K562 (cell line): ENCODE measurements around the gene HLCS. TPM values are rescaled to one million over a fixed set of nuclear protein-coding genes. Genes with fewer than 3 reads are reported as not detected.

ENCODE experiments used
- ATAC-seq: fragments of 200-7000 bp; cut with Tn5 transposase; 3 replicates; pipeline ENCODE4 v1.9.1; 2020; ENCODE audit warnings: moderate library complexity
- BruUV-seq: library from RNA; stranded (reverse); fragments of 400-500 nt; replicated peaks from 2 replicates; lab custom pipeline; 2021; lab: Mats Ljungman, UMichigan
- CTCF ChIA-PET: fragments of 300-600 bp; formaldehyde crosslinking; extraction: SDS; loops from one replicate; lab custom pipeline; 2021; ENCODE audit warnings: low intra/inter-chr PET ratio; lab: Yijun Ruan, JAX
- POLR2A ChIA-PET: fragments of 300-600, 350-650 bp; sonication (Branson Sonifier 250); formaldehyde crosslinking; extraction: SDS; loops from one replicate; lab custom pipeline; 2021; ENCODE audit warnings: antibody characterized with exemption, inconsistent platforms; lab: Yijun Ruan, JAX
- DNase-seq, 4 experiments: peaks; one replicate each; pipeline versions ENCODE4 v3.0.0 to v3.0.0-alpha.2; 2011 to 2018; ENCODE audit warnings: low spot score in 3 of 4, mixed read lengths in 3 of 4; ENCODE audit errors: extremely low read depth in 1 of 4
- FAIRE-seq: peaks from 2 replicates; lab custom pipeline; 2011; peaks lifted over from hg19 to GRCh38; lab: Jason Lieb, UNC
- H2AFZ ChIP-seq: 2 replicates; pipeline ENCODE4 v1.6.0; 2011; ENCODE audit warnings: low read depth, low read length, control low read depth, inconsistent platforms
- H3K27ac ChIP-seq: fragments of 200-600 bp; 3 replicates; pipeline ENCODE4 v1.8.0; 2011; ENCODE audit warnings: low read depth, mild to moderate bottlenecking, control low read depth, inconsistent platforms, low read length, moderate library complexity, mixed read lengths; ENCODE audit errors: extremely low read depth
- H3K27me3 ChIP-seq, 2 experiments: fragments of 300-600 bp in 1 of 2; 2 replicates in 1 of 2; 3 replicates in 1 of 2; pipeline versions ENCODE4 v1.6.0 to v1.8.0; 2011; ENCODE audit warnings: inconsistent platforms in 2 of 2, low read length in 2 of 2, mild to moderate bottlenecking in 1 of 2, mixed read lengths in 1 of 2, moderate library complexity in 1 of 2; ENCODE audit not compliant: control insufficient read depth in 2 of 2, insufficient read depth in 2 of 2
- H3K36me3 ChIP-seq: fragments of 300-600 bp; 3 replicates; pipeline ENCODE4 v1.8.0; 2011; ENCODE audit warnings: mild to moderate bottlenecking, low read length, inconsistent platforms; ENCODE audit not compliant: control insufficient read depth, insufficient read depth
- H3K4me1 ChIP-seq, 2 experiments: fragments of 200-600 bp in 1 of 2; replicated peaks in 1 of 2; 2 replicates in 1 of 2; 3 replicates in 1 of 2; pipeline versions ENCODE4 v1.5.1 to v1.8.0; 2011; ENCODE audit warnings: inconsistent platforms in 2 of 2, low read length in 2 of 2, mild to moderate bottlenecking in 1 of 2, mixed read lengths in 1 of 2, moderate library complexity in 1 of 2; ENCODE audit not compliant: control insufficient read depth in 2 of 2, insufficient read depth in 2 of 2
- H3K4me2 ChIP-seq: 2 replicates; pipeline ENCODE4 v1.6.1; 2011; ENCODE audit warnings: low read length, control low read depth, inconsistent platforms, mixed read lengths; ENCODE audit not compliant: insufficient read depth
- H3K4me3 ChIP-seq: fragments of 200-600 bp; sonication (generic), shearing (Covaris generic); 2 replicates; pipeline ENCODE4 v1.5.1; 2016; ENCODE audit warnings: control low read depth, inconsistent platforms
- H3K79me2 ChIP-seq: fragments of 200-600 bp; 3 replicates; pipeline ENCODE4 v1.8.0; 2011; ENCODE audit warnings: low read length, inconsistent platforms; ENCODE audit not compliant: control insufficient read depth, insufficient read depth
- H3K9ac ChIP-seq, 2 experiments: 2 replicates each; pipeline versions ENCODE4 v1.6.0 to v1.6.1; 2011; ENCODE audit warnings: low read depth in 2 of 2, low read length in 2 of 2, control low read depth in 1 of 2, inconsistent platforms in 1 of 2, mild to moderate bottlenecking in 1 of 2, mixed read lengths in 1 of 2; ENCODE audit not compliant: insufficient read depth in 1 of 2
- H3K9me1 ChIP-seq: one replicate; pipeline ENCODE4 v1.6.0; 2011; ENCODE audit warnings: inconsistent platforms, mild to moderate bottlenecking, low read length, moderate library complexity; ENCODE audit not compliant: control insufficient read depth, insufficient read depth
- H3K9me3 ChIP-seq: replicated peaks from 2 replicates; pipeline ENCODE4 v1.5.1; 2011; ENCODE audit warnings: low read depth, low read length, inconsistent platforms; ENCODE audit not compliant: control insufficient read depth, insufficient read depth
- H4K20me1 ChIP-seq: replicated peaks from 2 replicates; pipeline ENCODE4 v1.6.1; 2011; ENCODE audit warnings: low read length, inconsistent platforms, mixed read lengths; ENCODE audit not compliant: control insufficient read depth, insufficient read depth
- ARID2 ChIP-seq: fragments of 450-650 bp; IDR thresholded peaks from 2 replicates; pipeline ENCODE4 v1.6.1; 2017; ENCODE audit warnings: antibody characterized with exemption, mild to moderate bottlenecking
- ATF4 ChIP-seq: fragments of 450-650 bp; formaldehyde crosslinking; IDR thresholded peaks from 2 replicates; pipeline ENCODE4 v1.4.0; 2022; ENCODE audit warnings: mild to moderate bottlenecking, moderate library complexity
- CCNT2 ChIP-seq: IDR thresholded peaks from 2 replicates; pipeline ENCODE4 v1.6.1; 2011; ENCODE audit warnings: borderline replicate concordance, low read depth, mild to moderate bottlenecking, moderate library complexity, mixed read lengths, low read length; ENCODE audit not compliant: insufficient read length; ENCODE audit errors: extremely low read depth
- LCOR ChIP-seq: sonication (generic); formaldehyde crosslinking; IDR thresholded peaks from 2 replicates; pipeline ENCODE4 v1.8.0; 2022; ENCODE audit warnings: mild to moderate bottlenecking, missing genetic modification reagents
- TCF7L2 ChIP-seq: fragments of 150-350 bp; IDR thresholded peaks from 2 replicates; pipeline ENCODE4 v1.6.1; 2016; ENCODE audit warnings: low read depth, mild to moderate bottlenecking, low read length, moderate library complexity
- WGBS: fragments of 100-300 bp; shearing (Covaris generic); methylation state at CpG from one replicate; pipeline ENCODE4 v1.1.6; 2016; ENCODE audit warnings: low coverage, mixed read lengths; ENCODE audit not compliant: insufficient coverage; ENCODE audit errors: missing lambda C conversion rate; 5-methylcytosine and 5-hydroxymethylcytosine counted together
- in situ Hi-C: fragments of 300-500 bp; cut with MboI; formaldehyde crosslinking; loops from 4 replicates; pipeline ENCODE4 v1.15.0; 2018; ENCODE audit warnings: inconsistent platforms, mixed read lengths
- intact Hi-C: fragments of 100-400 bp; cut with micrococcal nuclease; formaldehyde crosslinking; loops from 2 replicates; pipeline ENCODE4 v1.14.2; 2022
- polyA plus RNA-seq, 8 experiments: library from polyadenylated mRNA; depleted of rRNA in 4 of 8; stranded (reverse) in 5 of 8; unstranded in 3 of 8; fragments of >200 nt; fragmentation: Nextera tagmentation in 2 of 8; fragmentation: Illumina TruSeq in 1 of 8; extraction: Ambion mirVana in 2 of 8; extraction: Trizol in 1 of 8; gene quantifications; 2 replicates each; pipeline versions ENCODE4 v1.2.1 to v1.2.3, GENCODE V29; 2011 to 2014; ENCODE audit warnings: inconsistent platforms in 1 of 8, missing spikeins in 1 of 8
- total RNA-seq, 7 experiments: library from RNA; depleted of rRNA in 6 of 7; stranded (reverse); fragments of >200 nt in 6 of 7; fragmentation: Illumina TruSeq in 2 of 7; extraction: Trizol in 2 of 7; gene quantifications; 2 replicates each; pipeline versions ENCODE4 v1.2.1 to v1.2.3, GENCODE V29; 2011 to 2021; ENCODE audit warnings: low replicate concordance in 1 of 7

The HLCS gene
- total and polyA plus RNA-seq, 9 of the 15 experiments (the other 6 are each of a cell fraction or from before 2014, with no cell fraction given) = 3.0 to 21.5 (median 17.1) TPM

DNA sequence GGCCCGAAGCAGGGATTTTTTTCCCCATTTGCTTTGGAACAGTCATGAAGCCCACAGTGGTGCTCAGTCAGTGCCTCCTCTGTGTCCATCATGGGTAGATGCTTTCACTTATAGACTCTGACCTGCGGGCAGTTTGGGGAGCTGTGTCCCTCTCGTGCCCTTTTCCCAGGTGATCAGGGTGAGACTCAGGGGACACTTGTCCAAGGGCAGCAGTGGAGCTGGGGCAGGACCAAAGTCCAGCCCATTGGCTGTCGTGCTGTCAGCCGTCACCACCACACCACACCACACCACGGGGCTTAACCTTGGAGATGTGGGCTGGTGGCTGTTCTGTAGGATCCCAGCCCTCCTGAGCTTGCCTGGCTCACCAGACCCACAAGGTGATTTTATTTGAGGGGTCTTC lies 232.6 kb downstream of the HLCS start:
- ChIA-PET CTCF (no interaction called here), POLR2A (interaction anchor here (0.5 to 2.0 kb wide), 2 partner anchors 24 to 543 kb away, joined by 3 to 5 read pairs; no protein-coding TSS in a partner anchor)
- Histone ChIP-seq H3K36me3 (no peaks in the 10 kb centered on the region), H3K4me1 (peaks cover 0 to 7% of the 10 kb centered on the region in 2 experiments; a peak in 2 of 5 replicates), H3K9me1 (no peaks in the 10 kb centered on the region), H2AFZ (no peak overlapping the region), H4K20me1 (0 out of 2 replicates have a peak, but pooled peaks cover 8% of the 10 kb centered on the region), H3K4me2 (no peak overlapping the region), H3K9ac (no peak overlapping the region), H3K79me2 (no peaks in the 10 kb centered on the region), H3K27ac (no peak overlapping the region), H3K4me3 (no peak overlapping the region), H3K9me3 (no peaks in the 10 kb centered on the region), H3K27me3 (peaks cover 68 to 96% of the 10 kb centered on the region in 2 experiments)
- in situ Hi-C loops (no loop called here), intact Hi-C loops (loop anchor here (5.0 kb wide), 1 partner anchor 193 kb away; no protein-coding TSS in a partner anchor)
- ATAC-seq = no peak
- DNase-seq = no peak
- BruUV-seq = no TSS peak
- FAIRE-seq = no peak
- TF ChIP-seq TCF7L2 = no peak
- no peak for TF ChIP-seq LCOR (CRISPR knock-in tag)
- no peak for TF ChIP-seq ARID2
- no peak for TF ChIP-seq CCNT2
- TF ChIP-seq ATF4 (CRISPR knock-in tag) = no peak
- TF ChIP-seq, all 486 proteins: peak for 0
- 5% methylated on average over 6 of the region's 6 CpGs for WGBS
